Measurements from ENCODE around the gene TNFRSF11A. TPM values are rescaled to one million over a fixed set of nuclear protein-coding genes. Genes with fewer than 3 reads are reported as not detected.

Gene TNFRSF11A
- total RNA-seq, 1 donor from 2014 or later: 0.75 TPM

GRCh38 chr18:62346333-62347088 is 21.4 kb downstream of the TNFRSF11A start:
- no peak overlapping the region for H2AFZ ChIP-seq (ENCODE audit: low read depth, low read length)
- no peaks in the 10 kb centered on the region for H3K36me3 ChIP-seq (ENCODE audit: insufficient read depth, low read length)
- Mint-ChIP-seq H3K36me3 (ENCODE audit: low read depth, unreplicated experiment) (no peaks in the 10 kb centered on the region), H3K9me3 (ENCODE audit: unreplicated experiment) (no peaks in the 10 kb centered on the region), H3K4me1 (ENCODE audit: low read depth, unreplicated experiment) (peaks cover 6% of the 10 kb centered on the region), H3K27me3 (ENCODE audit: low read depth, unreplicated experiment) (peaks cover 26% of the 10 kb centered on the region), H3K4me3 (ENCODE audit: unreplicated experiment) (no peak overlapping the region), H3K27ac (ENCODE audit: unreplicated experiment) (no peak overlapping the region)
- DNase-seq (ENCODE audit: low read depth) (no peak), FAIRE-seq (no peak)
- H3K4me3 ChIP-seq (ENCODE audit: insufficient read depth, low read depth, low read length): no peak overlapping the region
- H3K4me2 ChIP-seq (ENCODE audit: low read length): no peak overlapping the region
- no peaks in the 10 kb centered on the region for H3K79me2 ChIP-seq (ENCODE audit: insufficient read depth, low read length)
- peaks cover 31% of the 10 kb centered on the region for H3K27me3 ChIP-seq (ENCODE audit: insufficient read depth, low read length)
- H3K4me1 ChIP-seq (ENCODE audit: insufficient read depth, low read length): no peaks in the 10 kb centered on the region
- H3K27ac ChIP-seq (ENCODE audit: low read depth, low read length): no peak overlapping the region
- TF ChIP-seq CTCF (IDR thresholded peaks at IDR 0.05; ENCODE audit: insufficient read depth, low read depth, low read length) (no peak), EZH2 (IDR thresholded peaks at IDR 0.05; ENCODE audit: insufficient read depth, low read length) (no peak)
- no peaks in the 10 kb centered on the region for H3K9me3 ChIP-seq (ENCODE audit: insufficient read depth, low read depth, low read length)
- H3K9ac ChIP-seq (ENCODE audit: low read length): no peak overlapping the region
- H4K20me1 ChIP-seq (ENCODE audit: insufficient read depth, low read length): no peaks in the 10 kb centered on the region

GRCh38 chr18:62347089-62347506 is 22.0 kb downstream of the TNFRSF11A start:
- no peak overlapping the region for H3K9ac ChIP-seq (ENCODE audit: low read length)
- no peak for FAIRE-seq
- peaks cover 26% of the 10 kb centered on the region for H3K27me3 Mint-ChIP-seq (ENCODE audit: low read depth, unreplicated experiment)
- no peak overlapping the region for H3K4me3 Mint-ChIP-seq (ENCODE audit: unreplicated experiment)
- no peaks in the 10 kb centered on the region for H3K79me2 ChIP-seq (ENCODE audit: insufficient read depth, low read length)
- H3K4me1 Mint-ChIP-seq (ENCODE audit: low read depth, unreplicated experiment): peaks cover 6% of the 10 kb centered on the region
- H3K4me3 ChIP-seq (ENCODE audit: insufficient read depth, low read depth, low read length): no peak overlapping the region
- DNase-seq (ENCODE audit: low read depth): no peak
- H3K36me3 Mint-ChIP-seq (ENCODE audit: low read depth, unreplicated experiment): no peaks in the 10 kb centered on the region
- H3K9me3 ChIP-seq (ENCODE audit: insufficient read depth, low read depth, low read length): no peaks in the 10 kb centered on the region
- H4K20me1 ChIP-seq (ENCODE audit: insufficient read depth, low read length): no peaks in the 10 kb centered on the region
- no peak overlapping the region for H3K4me2 ChIP-seq (ENCODE audit: low read length)
- H3K36me3 ChIP-seq (ENCODE audit: insufficient read depth, low read length): no peaks in the 10 kb centered on the region
- no peak overlapping the region for H3K27ac Mint-ChIP-seq (ENCODE audit: unreplicated experiment)
- H3K9me3 Mint-ChIP-seq (ENCODE audit: unreplicated experiment): no peaks in the 10 kb centered on the region
- H2AFZ ChIP-seq (ENCODE audit: low read depth, low read length): no peak overlapping the region
- no peak for TF ChIP-seq CTCF (IDR thresholded peaks at IDR 0.05; ENCODE audit: insufficient read depth, low read depth, low read length)
- TF ChIP-seq EZH2 (IDR thresholded peaks at IDR 0.05; ENCODE audit: insufficient read depth, low read length): no peak
- no peaks in the 10 kb centered on the region for H3K4me1 ChIP-seq (ENCODE audit: insufficient read depth, low read length)
- no peak overlapping the region for H3K27ac ChIP-seq (ENCODE audit: low read depth, low read length)
- peaks cover 31% of the 10 kb centered on the region for H3K27me3 ChIP-seq (ENCODE audit: insufficient read depth, low read length)

GRCh38 chr18:62348474-62348873 is 23.4 kb downstream of the TNFRSF11A start:
- Mint-ChIP-seq H3K9me3 (ENCODE audit: unreplicated experiment) (no peaks in the 10 kb centered on the region), H3K4me3 (ENCODE audit: unreplicated experiment) (no peak overlapping the region), H3K27ac (ENCODE audit: unreplicated experiment) (no peak overlapping the region), H3K4me1 (ENCODE audit: low read depth, unreplicated experiment) (peaks cover 6% of the 10 kb centered on the region), H3K36me3 (ENCODE audit: low read depth, unreplicated experiment) (no peaks in the 10 kb centered on the region), H3K27me3 (ENCODE audit: low read depth, unreplicated experiment) (peaks cover 23% of the 10 kb centered on the region)
- Histone ChIP-seq H3K9me3 (ENCODE audit: insufficient read depth, low read depth, low read length) (no peaks in the 10 kb centered on the region), H3K36me3 (ENCODE audit: insufficient read depth, low read length) (no peaks in the 10 kb centered on the region), H3K79me2 (ENCODE audit: insufficient read depth, low read length) (no peaks in the 10 kb centered on the region), H3K4me2 (ENCODE audit: low read length) (no peak overlapping the region), H3K9ac (ENCODE audit: low read length) (no peak overlapping the region), H3K4me1 (ENCODE audit: insufficient read depth, low read length) (no peaks in the 10 kb centered on the region), H3K27me3 (ENCODE audit: insufficient read depth, low read length) (peaks cover 31% of the 10 kb centered on the region), H3K27ac (ENCODE audit: low read depth, low read length) (no peak overlapping the region), H3K4me3 (ENCODE audit: insufficient read depth, low read depth, low read length) (no peak overlapping the region), H2AFZ (ENCODE audit: low read depth, low read length) (no peak overlapping the region), H4K20me1 (ENCODE audit: insufficient read depth, low read length) (no peaks in the 10 kb centered on the region)
- FAIRE-seq (no peak), DNase-seq (ENCODE audit: low read depth) (no peak)
- TF ChIP-seq CTCF (IDR thresholded peaks at IDR 0.05; ENCODE audit: insufficient read depth, low read depth, low read length) (no peak), EZH2 (IDR thresholded peaks at IDR 0.05; ENCODE audit: insufficient read depth, low read length) (no peak)

Measured in astrocyte (in vitro differentiated cells and primary cell).